Spleen (tissue), 11 donors: ENCODE data around the gene TBC1D19. TPM values are rescaled to one million over a fixed set of nuclear protein-coding genes. Genes with fewer than 3 reads are reported as not detected.
A peak's percentile ranks its signal among the peaks of the same experiment; 100 is the strongest.

ENCODE experiments used
- DNase-seq: peaks from one replicate; pipeline ENCODE4 v3.0.0-alpha.2; 2020
- H3K27ac ChIP-seq, 8 donors: fragments of 200-600 bp; sonication (generic) in 7 of 8; 1 replicate in 4 of 8; 2 replicates in 4 of 8; pipeline versions ENCODE4 v1.5.0 to v1.8.0; 2016 to 2021; ENCODE audit warnings: inconsistent platforms in 4 of 8, mild to moderate bottlenecking in 4 of 8, moderate library complexity in 1 of 8
- H3K27me3 ChIP-seq, 7 donors: fragments of 200-600 bp; sonication (generic) in 6 of 7; replicated peaks in 1 of 7; 1 replicate in 4 of 7; 2 replicates in 3 of 7; pipeline versions ENCODE4 v1.5.0 to v1.8.0; 2016 to 2021; ENCODE audit warnings: inconsistent platforms in 3 of 7, mild to moderate bottlenecking in 1 of 7
- H3K36me3 ChIP-seq, 6 donors: fragments of 200-600 bp; sonication (generic) in 5 of 6; 1 replicate in 4 of 6; 2 replicates in 2 of 6; pipeline versions ENCODE4 v1.5.0 to v1.8.0; 2016 to 2021; ENCODE audit warnings: inconsistent platforms in 2 of 6
- H3K4me1 ChIP-seq, 6 donors: fragments of 200-600 bp; sonication (generic) in 5 of 6; 1 replicate in 3 of 6; 2 replicates in 3 of 6; pipeline versions ENCODE4 v1.5.0 to v1.8.0; 2016 to 2021; ENCODE audit warnings: inconsistent platforms in 3 of 6
- H3K4me3 ChIP-seq, 8 donors: fragments of 200-600 bp; sonication (generic) in 7 of 8; 1 replicate in 4 of 8; 2 replicates in 4 of 8; pipeline versions ENCODE4 v1.5.0 to v1.8.0; 2016 to 2021; ENCODE audit warnings: inconsistent platforms in 4 of 8, mild to moderate bottlenecking in 4 of 8, moderate library complexity in 2 of 8
- H3K9me3 ChIP-seq, 8 donors: fragments of 200-600 bp; sonication (generic) in 7 of 8; 1 replicate in 4 of 8; 2 replicates in 4 of 8; pipeline versions ENCODE4 v1.5.0 to v1.8.0; 2016 to 2021; ENCODE audit warnings: inconsistent platforms in 4 of 8
- CTCF ChIP-seq, 11 experiments: fragments of 200-600 bp in 7 of 11; fragments of 450-650 bp in 4 of 11; sonication (generic) in 4 of 11; IDR thresholded peaks in 8 of 11; conservative IDR thresholded peaks in 3 of 11; 1 replicate in 7 of 11; 2 replicates in 4 of 11; pipeline versions ENCODE4 v1.4.0 to v1.8.0; 2016 to 2021; ENCODE audit warnings: antibody characterized with exemption in 11 of 11, inconsistent platforms in 4 of 11, mild to moderate bottlenecking in 1 of 11
- POLR2A ChIP-seq, 3 donors: fragments of 450-650 bp; IDR thresholded peaks; one replicate each; pipeline ENCODE4 v1.5.1; 2017; ENCODE audit warnings: antibody characterized with exemption in 3 of 3, mild to moderate bottlenecking in 1 of 3
- POLR2AphosphoS5 ChIP-seq, 3 donors: sonication (generic); formaldehyde crosslinking; IDR thresholded peaks; one replicate each; pipeline ENCODE4 v1.5.1; 2017; ENCODE audit warnings: antibody characterized with exemption in 3 of 3
- WGBS, 5 donors: extraction: QIAGEN DNeasy Blood & Tissue Kit in 3 of 5; methylation state at CpG; one replicate each; pipeline versions ENCODE4 v1.1.5 to v1.1.7; 2013 to 2018; 5-methylcytosine and 5-hydroxymethylcytosine counted together
- intact Hi-C: fragments of 100-400 bp; cut with DNase I; formaldehyde crosslinking; loops from one replicate; pipeline ENCODE4 v1.15.0; 2023; ENCODE audit warnings: low total_unique reads
- polyA plus RNA-seq, 3 donors: library from polyadenylated mRNA; stranded (reverse); fragments of 200-250 nt; gene quantifications; one replicate each; pipeline ENCODE4 v1.2.1, GENCODE V29; 2013
- total RNA-seq, 7 donors: library from RNA; depleted of rRNA in 3 of 7; stranded (reverse); fragments of >200 nt in 3 of 7; fragmentation: NEBNext Ultra II Directional in 4 of 7; extraction: Animal tissue kit (Norgen Biotek cat#: 25700) in 4 of 7; gene quantifications; one replicate each; pipeline versions ENCODE4 v1.1.0 to v1.2.1, GENCODE V29; 2016 to 2021
- donor health status: healthy with polysubstance abuse.
- donor health status: DM: no; HTN: no; CAD: no; lungs with moderate emphysema.
- donor health status: DM: no; HTN: no; CAD: no.
- donor health status: Bipolar disorder and iron deficiency.
- donor health status: healthy.
- donor health status: DM: no; HTN: no; CAD: no.
- donor health status: DM: yes; HTN: yes; CAD: no.

The TBC1D19 gene
- total and polyA plus RNA-seq, 10 donors, result 1.1 to 18.0 (median 8.4) TPM

- Histone ChIP-seq H3K36me3 (peaks cover 0 to 4% (median 0%) of the 10 kb centered on the region in 6 donors), H3K27ac (peak overlapping the region in 1 of 8 donors; percentile 34), H3K4me3 (no peak overlapping the region), H3K9me3 (peaks cover 0 to 2% (median 0%) of the 10 kb centered on the region in 8 donors), H3K27me3 (no peaks in the 10 kb centered on the region), H3K4me1 (peaks cover 0 to 14% (median 9%) of the 10 kb centered on the region in 6 donors)
- WGBS, 5 donors, result 45 to 71% (median 63%) methylated on average over 2 of the region's 2 CpGs
- TF ChIP-seq POLR2AphosphoS5 (IDR thresholded peaks at IDR 0.05) (no peak), CTCF (IDR thresholded peaks at IDR 0.05 in 8 of 11, conservative IDR thresholded peaks at IDR 0.05 in 3 of 11) (no peak)
- intact Hi-C loops, result no loop called here
- no peak for DNase-seq
Observed at GRCh38 chr4:26766141-26766540, 182.3 kb downstream of the TBC1D19 start.

GRCh38 chr4:26772096-26772873 lies 188.4 kb downstream of the TBC1D19 start:
- WGBS, 5 donors, result 81 to 91% (median 89%) methylated on average over 5 of the region's 5 CpGs
- intact Hi-C loops, result no loop called here
- Histone ChIP-seq H3K27ac (no peak overlapping the region), H3K4me3 (no peak overlapping the region), H3K4me1 (no peaks in the 10 kb centered on the region), H3K9me3 (peaks cover 0 to 18% (median 12%) of the 10 kb centered on the region in 8 donors), H3K36me3 (peaks cover 0 to 22% (median 2%) of the 10 kb centered on the region in 6 donors), H3K27me3 (no peaks in the 10 kb centered on the region)
- TF ChIP-seq POLR2A (IDR thresholded peaks at IDR 0.05) (no peak), CTCF (IDR thresholded peaks at IDR 0.05 in 8 of 11, conservative IDR thresholded peaks at IDR 0.05 in 3 of 11) (no peak), POLR2AphosphoS5 (IDR thresholded peaks at IDR 0.05) (no peak)
- no peak for DNase-seq

- H3K4me1 ChIP-seq, result no peaks in the 10 kb centered on the region
- no peaks in the 10 kb centered on the region for H3K27me3 ChIP-seq
- intact Hi-C loops, result no loop called here
- H3K4me3 ChIP-seq, result no peak overlapping the region
- no peak for DNase-seq
- peaks cover 0 to 9% (median 5%) of the 10 kb centered on the region in 8 donors for H3K9me3 ChIP-seq
- H3K27ac ChIP-seq, result no peak overlapping the region
- TF ChIP-seq POLR2AphosphoS5 (IDR thresholded peaks at IDR 0.05) (no peak), POLR2A (IDR thresholded peaks at IDR 0.05) (no peak), CTCF (IDR thresholded peaks at IDR 0.05 in 8 of 11, conservative IDR thresholded peaks at IDR 0.05 in 3 of 11) (no peak)
- H3K36me3 ChIP-seq, result peaks cover 0 to 10% (median under 1%) of the 10 kb centered on the region in 6 donors
- WGBS, 5 donors, result 94 to 98% (median 95%) methylated on average over 2 of the region's 2 CpGs
Observed at GRCh38 chr4:26779224-26779623, 195.3 kb downstream of the TBC1D19 start.

- Histone ChIP-seq H3K9me3 (peaks cover 0 to 5% (median under 1%) of the 10 kb centered on the region in 8 donors), H3K27me3 (no peaks in the 10 kb centered on the region), H3K27ac (no peak overlapping the region), H3K4me3 (no peak overlapping the region), H3K4me1 (no peaks in the 10 kb centered on the region), H3K36me3 (peaks cover 0 to 5% (median 0%) of the 10 kb centered on the region in 6 donors)
- intact Hi-C loops, result no loop called here
- WGBS, 5 donors, result 72 to 97% (median 95%) methylated on average over 2 of the region's 2 CpGs
- TF ChIP-seq CTCF (IDR thresholded peaks at IDR 0.05 in 8 of 11, conservative IDR thresholded peaks at IDR 0.05 in 3 of 11) (no peak), POLR2AphosphoS5 (IDR thresholded peaks at IDR 0.05) (no peak), POLR2A (IDR thresholded peaks at IDR 0.05) (no peak)
- DNase-seq, result no peak
Observed at GRCh38 chr4:26779674-26780073, 195.8 kb downstream of the TBC1D19 start.
